Measurements from ENCODE around the gene USP1. TPM values are rescaled to one million over a fixed set of nuclear protein-coding genes. Genes with fewer than 3 reads are reported as not detected.

USP1 gene
- total and polyA plus RNA-seq, 2 experiments from 2014 or later = 18.1 to 20.5 TPM

DNA sequence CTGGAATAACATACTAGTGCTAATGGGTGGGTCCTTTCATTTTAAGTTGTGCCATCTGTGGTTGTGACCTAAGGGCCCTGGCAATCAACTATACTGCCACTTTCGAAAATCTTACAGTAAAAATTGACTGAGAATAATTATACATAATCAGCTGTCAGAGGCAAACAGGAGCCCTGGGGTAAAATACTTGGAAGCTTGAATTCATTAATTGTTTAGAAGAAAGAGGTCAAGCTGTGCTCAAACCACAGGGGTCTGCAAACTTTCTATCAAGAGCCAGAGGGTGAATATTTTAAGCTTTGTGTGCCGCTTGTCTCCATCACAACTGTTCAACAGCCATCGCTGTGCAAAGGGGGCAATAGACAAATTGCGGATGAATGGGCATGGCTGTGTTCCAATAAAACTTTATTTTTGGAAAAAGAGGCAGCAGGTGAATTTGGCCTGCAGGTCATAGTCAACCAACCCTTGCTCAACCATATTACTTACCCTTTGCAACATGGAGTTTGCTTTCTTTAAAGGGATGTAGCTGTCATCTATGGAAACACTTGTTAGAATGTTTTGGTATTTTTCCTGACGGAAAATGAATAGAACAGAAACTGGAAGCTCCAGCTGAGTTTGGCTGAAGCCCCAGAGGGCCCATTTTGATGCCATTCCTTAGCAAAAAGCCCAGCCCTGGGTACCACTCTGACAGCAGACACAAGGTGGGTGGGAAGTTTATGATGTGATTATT, 35.7 kb upstream of the USP1 start:
- no peaks in the 10 kb centered on the region for H3K36me3 ChIP-seq
- no peaks in the 10 kb centered on the region for H3K9me3 ChIP-seq (ENCODE audit: low read depth)
- no peaks in the 10 kb centered on the region for H3K27me3 ChIP-seq
- TF ChIP-seq, protein P1, sequence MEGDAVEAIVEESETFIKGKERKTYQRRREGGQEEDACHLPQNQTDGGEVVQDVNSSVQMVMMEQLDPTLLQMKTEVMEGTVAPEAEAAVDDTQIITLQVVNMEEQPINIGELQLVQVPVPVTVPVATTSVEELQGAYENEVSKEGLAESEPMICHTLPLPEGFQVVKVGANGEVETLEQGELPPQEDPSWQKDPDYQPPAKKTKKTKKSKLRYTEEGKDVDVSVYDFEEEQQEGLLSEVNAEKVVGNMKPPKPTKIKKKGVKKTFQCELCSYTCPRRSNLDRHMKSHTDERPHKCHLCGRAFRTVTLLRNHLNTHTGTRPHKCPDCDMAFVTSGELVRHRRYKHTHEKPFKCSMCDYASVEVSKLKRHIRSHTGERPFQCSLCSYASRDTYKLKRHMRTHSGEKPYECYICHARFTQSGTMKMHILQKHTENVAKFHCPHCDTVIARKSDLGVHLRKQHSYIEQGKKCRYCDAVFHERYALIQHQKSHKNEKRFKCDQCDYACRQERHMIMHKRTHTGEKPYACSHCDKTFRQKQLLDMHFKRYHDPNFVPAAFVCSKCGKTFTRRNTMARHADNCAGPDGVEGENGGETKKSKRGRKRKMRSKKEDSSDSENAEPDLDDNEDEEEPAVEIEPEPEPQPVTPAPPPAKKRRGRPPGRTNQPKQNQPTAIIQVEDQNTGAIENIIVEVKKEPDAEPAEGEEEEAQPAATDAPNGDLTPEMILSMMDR (IDR thresholded peaks at IDR 0.05; ENCODE audit: low read depth, low read length) = no peak
- DNase-seq (ENCODE audit: low read depth in 1 of 2, low spot score in 1 of 2) = no peak
- H3K4me1 ChIP-seq (ENCODE audit: low read depth) = no peaks in the 10 kb centered on the region
- H3K27ac ChIP-seq = no peak overlapping the region
- H3K4me3 ChIP-seq = no peak overlapping the region

DNA sequence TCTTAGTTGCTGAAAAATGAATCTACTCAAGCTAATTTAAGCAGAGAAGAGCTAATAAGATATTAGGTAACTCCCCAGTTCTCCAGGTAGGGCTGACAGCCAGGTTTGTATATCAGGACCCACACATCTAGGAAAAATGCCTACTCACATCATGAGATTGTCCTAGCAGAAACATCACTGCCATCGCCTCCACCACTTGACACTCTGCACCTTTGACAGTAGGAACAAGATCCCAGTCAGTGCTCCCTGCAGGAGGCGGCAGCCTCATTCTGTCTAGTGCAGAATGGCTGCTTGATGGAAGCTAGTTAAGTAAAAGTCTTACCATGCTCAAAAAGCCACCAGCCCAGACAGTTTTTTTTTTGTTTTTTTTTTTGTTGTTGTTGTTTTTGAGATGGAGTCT, 31.6 kb upstream of the USP1 start:
- Histone ChIP-seq H3K4me1 (ENCODE audit: low read depth) (no peaks in the 10 kb centered on the region), H3K27me3 (no peaks in the 10 kb centered on the region), H3K27ac (no peak overlapping the region), H3K9me3 (ENCODE audit: low read depth) (no peaks in the 10 kb centered on the region), H3K36me3 (no peaks in the 10 kb centered on the region), H3K4me3 (no peak overlapping the region)
- TF ChIP-seq, protein P1 (IDR thresholded peaks at IDR 0.05; ENCODE audit: low read depth, low read length) = no peak
- DNase-seq (ENCODE audit: low read depth in 1 of 2, low spot score in 1 of 2) = no peak

DNA sequence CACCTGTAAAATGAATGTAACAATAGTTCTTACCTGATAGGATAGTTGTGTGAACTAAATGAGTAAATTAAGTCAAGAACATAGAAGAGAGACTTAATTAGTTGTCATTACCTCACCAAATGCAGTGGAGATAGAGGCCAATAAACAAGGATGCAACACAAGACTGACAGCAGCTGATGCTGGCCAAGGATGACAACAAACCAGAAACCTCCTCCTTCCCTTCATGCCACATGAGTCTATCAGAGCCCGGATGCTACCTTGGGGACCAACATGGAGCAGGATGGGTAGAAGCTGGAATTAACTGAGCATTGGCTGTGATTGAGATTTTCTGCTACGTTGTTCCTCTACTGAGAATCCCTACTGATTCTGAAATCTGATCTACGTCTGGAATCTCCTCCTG, 30.3 kb upstream of the USP1 start:
- Histone ChIP-seq H3K27me3 (no peaks in the 10 kb centered on the region), H3K36me3 (no peaks in the 10 kb centered on the region), H3K4me1 (ENCODE audit: low read depth) (no peaks in the 10 kb centered on the region), H3K9me3 (ENCODE audit: low read depth) (no peaks in the 10 kb centered on the region), H3K4me3 (no peak overlapping the region), H3K27ac (no peak overlapping the region)
- TF ChIP-seq, protein P1 (IDR thresholded peaks at IDR 0.05; ENCODE audit: low read depth, low read length) = no peak
- DNase-seq (ENCODE audit: low read depth in 1 of 2, low spot score in 1 of 2) = no peak

DNA sequence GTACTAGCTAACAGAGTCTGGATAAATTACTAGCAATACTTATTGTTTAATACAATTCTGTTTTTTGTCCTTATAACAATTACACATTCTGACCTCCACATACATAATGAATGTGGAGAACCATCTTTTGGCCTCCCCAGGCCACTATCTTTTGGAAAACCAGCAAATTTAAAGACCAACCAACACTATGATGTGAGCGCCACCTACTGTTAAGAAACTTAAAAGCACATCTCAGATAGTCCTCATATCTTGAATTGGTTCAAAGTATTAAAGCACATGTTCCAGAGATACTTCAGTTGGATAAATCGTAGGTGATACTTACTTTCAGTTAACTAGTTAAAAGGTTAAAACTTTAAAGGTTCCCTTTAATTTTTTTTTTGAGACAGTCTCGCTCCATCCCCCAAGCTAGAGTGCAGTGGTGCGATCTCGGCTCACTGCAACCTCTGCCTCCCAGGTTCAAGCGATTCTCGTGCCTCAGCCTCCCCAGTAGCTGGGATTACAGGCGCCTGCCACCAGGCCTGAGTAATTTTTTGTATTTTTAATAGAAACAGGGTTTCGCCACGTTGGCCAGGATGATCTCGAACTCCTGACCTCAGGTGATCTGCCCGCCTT, 29.3 kb upstream of the USP1 start:
- no peaks in the 10 kb centered on the region for H3K9me3 ChIP-seq (ENCODE audit: low read depth)
- no peak overlapping the region for H3K4me3 ChIP-seq
- H3K27ac ChIP-seq = no peak overlapping the region
- TF ChIP-seq, protein P1 (IDR thresholded peaks at IDR 0.05; ENCODE audit: low read depth, low read length) = peak; percentile 70
- peak; percentile 73 to 75 for DNase-seq (ENCODE audit: low read depth in 1 of 2, low spot score in 1 of 2)
- no peaks in the 10 kb centered on the region for H3K27me3 ChIP-seq
- no peaks in the 10 kb centered on the region for H3K36me3 ChIP-seq
- no peaks in the 10 kb centered on the region for H3K4me1 ChIP-seq (ENCODE audit: low read depth)

DNA sequence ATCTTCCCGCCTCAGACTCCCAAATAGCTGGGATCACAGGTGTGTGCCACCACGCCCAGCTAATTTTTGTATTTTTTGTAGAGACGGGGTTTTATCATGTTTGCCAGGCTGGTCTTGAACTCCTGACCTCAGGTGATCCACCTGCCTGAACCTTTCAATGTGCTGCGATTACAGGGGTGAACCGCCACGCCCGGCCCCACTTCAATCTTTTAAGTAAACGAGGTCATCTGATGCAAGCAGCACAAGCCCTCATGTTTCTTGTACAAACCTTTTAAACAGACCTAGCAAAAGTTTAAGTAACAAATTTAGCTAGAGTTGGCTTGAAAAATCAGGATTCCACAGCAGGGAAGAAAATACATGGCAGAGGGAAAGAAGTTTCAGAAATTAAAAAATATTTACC, 21.2 kb upstream of the USP1 start:
- H3K9me3 ChIP-seq (ENCODE audit: low read depth) = no peaks in the 10 kb centered on the region
- DNase-seq (ENCODE audit: low read depth in 1 of 2, low spot score in 1 of 2) = no peak
- H3K27me3 ChIP-seq = no peaks in the 10 kb centered on the region
- no peaks in the 10 kb centered on the region for H3K36me3 ChIP-seq
- TF ChIP-seq, protein P1 (IDR thresholded peaks at IDR 0.05; ENCODE audit: low read depth, low read length) = no peak
- no peak overlapping the region for H3K4me3 ChIP-seq
- no peak overlapping the region for H3K27ac ChIP-seq
- H3K4me1 ChIP-seq (ENCODE audit: low read depth) = no peaks in the 10 kb centered on the region
